Motor neuron (in vitro differentiated cells): Measurements from ENCODE around the gene SETD2. TPM values are rescaled to one million over a fixed set of nuclear protein-coding genes. Genes with fewer than 3 reads are reported as not detected.

ENCODE experiments used
- ATAC-seq, 8 experiments: fragments of 200-7000 bp; cut with Tn5 transposase; replicated peaks in 6 of 8; 2 replicates each; pipeline ENCODE4 v1.8.0; 2021; ENCODE audit warnings: mild to moderate bottlenecking in 8 of 8, moderate library complexity in 8 of 8
- H3K27ac ChIP-seq, 2 donors: fragments of 250-450 bp; sonication (Bioruptor Pico); 2 replicates each; pipeline ENCODE4 v1.9.0; 2021; ENCODE audit warnings: antibody characterized with exemption in 2 of 2, mild to moderate bottlenecking in 2 of 2, moderate library complexity in 1 of 2
- H3K4me1 ChIP-seq, 2 donors: fragments of 250-450 bp; sonication (Bioruptor Pico); replicated peaks in 1 of 2; 2 replicates each; pipeline ENCODE4 v1.6.1; 2021; ENCODE audit warnings: antibody characterized with exemption in 2 of 2, mild to moderate bottlenecking in 2 of 2, moderate library complexity in 1 of 2
- H3K4me3 ChIP-seq, 5 donors: fragments of 250-450 bp; sonication (Bioruptor Pico); 2 replicates each; pipeline ENCODE4 v1.9.0; 2021; ENCODE audit warnings: antibody characterized with exemption in 5 of 5, mild to moderate bottlenecking in 5 of 5, moderate library complexity in 4 of 5
- WGBS, 10 experiments: fragments of 450-650 bp; shearing (Covaris generic); methylation state at CpG; one replicate each; pipeline ENCODE4 v1.0.0; 2022; 5-methylcytosine and 5-hydroxymethylcytosine counted together
- in situ Hi-C, 9 experiments: fragments of 400-800 bp; cut with MboI; loops; one replicate each; pipeline ENCODE4 v1.15.0; 2021; ENCODE audit warnings: low sequenced_read_pairs in 9 of 9, low pct_unique_long_range_greater_than_20kb in 2 of 9; ENCODE audit not compliant: unreplicated experiment in 9 of 9
- total RNA-seq, 8 experiments: library from RNA; unstranded; fragments of 300-600 nt; gene quantifications; 2 replicates each; pipeline versions ENCODE4 v1.2.3 to v1.2.4, GENCODE V29; 2022

The SETD2 gene
- total RNA-seq, 8 experiments from 2014 or later, result 24.0 to 67.0 (median 37.2) TPM

DNA sequence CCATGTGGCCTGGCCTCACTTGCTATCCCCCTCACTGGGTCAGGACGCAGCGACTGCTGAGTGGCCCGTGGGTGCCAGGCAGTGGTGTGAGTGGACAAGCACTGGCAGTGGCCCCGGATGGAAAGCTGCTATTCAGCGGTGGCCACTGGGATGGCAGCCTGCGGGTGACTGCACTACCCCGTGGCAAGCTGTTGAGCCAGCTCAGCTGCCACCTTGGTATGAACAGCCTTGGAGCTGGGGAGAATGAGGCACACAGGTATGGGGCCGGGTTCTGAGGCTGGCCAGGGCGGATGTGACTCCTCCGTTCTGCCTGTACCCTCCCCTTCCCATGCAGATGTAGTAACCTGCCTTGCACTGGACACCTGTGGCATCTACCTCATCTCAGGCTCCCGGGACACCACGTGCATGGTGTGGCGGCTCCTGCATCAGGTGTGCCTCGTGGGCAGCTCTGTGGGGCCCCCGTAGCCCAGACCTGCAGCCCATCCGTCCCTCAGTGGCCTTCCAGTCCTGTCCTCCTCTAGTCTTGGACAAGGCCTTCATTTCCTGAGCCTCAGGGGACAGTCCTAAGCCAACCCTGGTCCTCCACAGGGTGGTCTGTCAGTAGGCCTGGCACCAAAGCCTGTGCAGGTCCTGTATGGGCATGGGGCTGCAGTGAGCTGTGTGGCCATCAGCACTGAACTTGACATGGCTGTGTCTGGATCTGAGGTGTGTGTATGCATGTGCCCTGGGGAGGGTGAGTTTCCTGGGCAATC lies 156.3 kb downstream of the SETD2 start:
- no peak overlapping the region for H3K27ac ChIP-seq
- H3K4me1 ChIP-seq, result peaks cover 7% of the 10 kb centered on the region in 2 donors
- 100% methylated on average over 1 of the region's 16 CpGs; no CpG with 5 or more reads in 9 of the 10 experiments for WGBS, 10 experiments
- no peak for ATAC-seq
- H3K4me3 ChIP-seq, result no peak overlapping the region
- in situ Hi-C loops, result no loop called here

DNA sequence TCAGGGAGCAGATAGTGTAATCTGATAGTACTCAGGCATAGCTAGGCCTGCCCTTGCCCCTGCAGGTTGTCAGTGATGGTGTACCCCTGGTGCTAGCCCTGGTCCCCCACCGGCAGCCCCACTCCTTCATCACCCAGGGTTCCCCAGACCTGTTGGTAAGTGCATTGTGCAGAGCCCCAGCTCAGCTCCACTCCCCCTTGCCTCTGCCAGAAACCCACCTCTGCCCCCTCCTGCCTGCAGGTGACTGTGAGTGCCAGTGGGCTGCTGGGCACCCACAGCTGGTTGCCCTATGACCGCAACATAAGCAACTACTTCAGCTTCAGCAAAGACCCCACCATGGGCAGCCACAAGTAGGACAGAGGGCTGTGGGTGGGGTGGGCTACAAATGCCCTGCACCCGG lies 156.9 kb downstream of the SETD2 start:
- Histone ChIP-seq H3K27ac (no peak overlapping the region), H3K4me3 (no peak overlapping the region), H3K4me1 (peaks cover 7% of the 10 kb centered on the region in 2 donors)
- 40 to 80% methylated on average over 1 of the region's 3 CpGs; no CpG with 5 or more reads in 8 of the 10 experiments for WGBS, 10 experiments
- in situ Hi-C loops, result no loop called here
- ATAC-seq, result no peak

DNA sequence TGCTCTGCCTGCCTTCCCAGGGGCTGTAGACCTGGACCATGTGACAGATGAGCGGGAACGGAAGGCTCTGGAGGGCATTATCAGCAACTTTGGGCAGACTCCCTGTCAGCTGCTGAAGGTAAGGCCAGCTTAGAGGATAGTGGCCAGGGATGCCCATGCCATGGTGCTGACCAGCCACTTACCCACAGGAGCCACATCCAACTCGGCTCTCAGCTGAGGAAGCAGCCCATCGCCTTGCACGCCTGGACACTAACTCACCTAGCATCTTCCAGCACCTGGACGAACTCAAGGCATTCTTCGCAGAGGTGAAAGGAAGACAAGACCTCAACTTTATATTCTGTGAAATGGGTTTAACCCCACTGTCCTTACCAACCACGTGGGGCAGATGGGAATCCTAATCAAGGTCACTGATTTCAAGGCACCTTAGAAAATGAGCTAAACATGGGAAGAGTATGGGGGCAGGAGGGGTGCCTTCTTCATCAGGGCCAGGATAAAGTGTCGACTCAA lies 157.7 kb downstream of the SETD2 start:
- no peak for ATAC-seq
- in situ Hi-C loops, result no loop called here
- no peak overlapping the region for H3K4me3 ChIP-seq
- peaks cover 7% of the 10 kb centered on the region in 2 donors for H3K4me1 ChIP-seq
- no peak overlapping the region for H3K27ac ChIP-seq
- WGBS, 10 experiments, result 70 to 100% (median 87%) methylated on average over 1 to 7 of the region's 9 CpGs; no CpG with 5 or more reads in 3 of the 10 experiments

DNA sequence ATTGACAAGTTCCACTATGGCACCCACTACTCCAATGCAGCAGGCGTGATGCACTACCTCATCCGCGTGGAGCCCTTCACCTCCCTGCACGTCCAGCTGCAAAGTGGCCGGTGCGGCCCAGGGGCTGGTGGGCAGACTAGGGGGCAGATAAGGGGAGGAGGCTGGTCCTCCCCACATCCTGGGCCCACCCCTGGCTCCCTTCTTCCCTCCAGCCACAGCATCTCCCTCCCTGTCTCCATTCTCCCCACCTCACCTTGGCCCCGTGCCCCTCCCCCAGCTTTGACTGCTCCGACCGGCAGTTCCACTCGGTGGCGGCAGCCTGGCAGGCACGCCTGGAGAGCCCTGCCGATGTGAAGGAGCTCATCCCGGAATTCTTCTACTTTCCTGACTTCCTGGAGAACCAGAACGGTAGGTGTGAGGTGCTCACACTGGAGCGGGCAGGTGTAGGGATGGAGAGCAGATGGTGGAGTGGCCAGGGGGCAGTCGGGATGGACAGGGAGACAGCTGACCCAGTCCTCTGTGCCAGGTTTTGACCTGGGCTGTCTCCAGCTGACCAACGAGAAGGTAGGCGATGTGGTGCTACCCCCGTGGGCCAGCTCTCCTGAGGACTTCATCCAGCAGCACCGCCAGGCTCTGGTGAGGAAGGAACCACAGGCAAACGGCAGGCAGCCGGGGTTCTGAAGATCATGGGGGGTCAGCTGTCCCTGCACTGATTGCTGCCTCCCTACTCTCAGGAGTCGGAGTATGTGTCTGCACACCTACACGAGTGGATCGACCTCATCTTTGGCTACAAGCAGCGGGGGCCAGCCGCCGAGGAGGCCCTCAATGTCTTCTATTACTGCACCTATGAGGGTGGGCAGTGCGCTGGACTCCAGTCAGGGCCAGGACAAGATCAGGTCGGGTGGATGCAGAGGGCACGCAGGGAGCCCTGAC lies 158.4 kb downstream of the SETD2 start:
- H3K27ac ChIP-seq, result no peak overlapping the region
- H3K4me3 ChIP-seq, result no peak overlapping the region
- in situ Hi-C loops, result no loop called here
- H3K4me1 ChIP-seq, result peaks cover 7% of the 10 kb centered on the region in 2 donors
- ATAC-seq, result no peak
- WGBS, 10 experiments, result 73 to 97% (median 83%) methylated on average over 1 to 9 of the region's 32 CpGs; no CpG with 5 or more reads in 3 of the 10 experiments

DNA sequence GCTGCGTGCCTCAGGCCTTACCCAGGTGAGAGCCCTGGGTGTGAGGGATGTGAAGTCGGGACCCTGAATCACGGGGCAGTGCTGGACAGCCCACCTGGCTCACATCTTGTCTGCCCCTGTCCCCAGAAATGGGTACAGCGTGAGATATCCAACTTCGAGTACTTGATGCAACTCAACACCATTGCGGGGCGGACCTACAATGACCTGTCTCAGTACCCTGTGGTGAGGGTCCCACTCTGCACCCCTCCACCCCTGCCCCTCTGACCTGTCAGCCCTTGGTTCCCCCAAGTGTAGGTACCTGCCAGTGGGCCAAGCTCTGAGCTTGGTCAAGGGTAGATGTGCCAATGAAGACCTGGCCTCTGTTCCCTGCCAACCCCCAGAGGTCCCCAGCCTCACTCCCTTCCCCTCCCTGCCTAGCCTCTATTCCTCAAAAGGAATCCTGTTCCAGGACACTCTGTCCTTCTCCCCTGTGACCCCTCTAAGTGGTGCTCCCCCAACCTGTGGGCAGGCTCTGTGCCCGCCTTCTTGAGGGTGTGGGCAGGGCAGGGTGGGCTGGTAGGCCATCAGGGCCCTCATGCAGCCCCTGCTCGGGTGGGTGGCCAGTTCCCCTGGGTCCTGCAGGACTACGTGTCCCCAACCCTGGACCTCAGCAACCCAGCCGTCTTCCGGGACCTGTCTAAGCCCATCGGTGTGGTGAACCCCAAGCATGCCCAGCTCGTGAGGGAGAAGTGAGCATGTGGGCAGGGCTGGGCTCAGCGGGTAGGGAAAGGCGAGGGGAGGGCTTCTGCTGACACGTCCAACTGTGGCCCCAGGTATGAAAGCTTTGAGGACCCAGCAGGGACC lies 159.3 kb downstream of the SETD2 start:
- in situ Hi-C loops, result no loop called here
- WGBS, 10 experiments, result 40 to 100% (median 100%) methylated on average over 1 to 7 of the region's 17 CpGs; no CpG with 5 or more reads in 6 of the 10 experiments
- Histone ChIP-seq H3K4me1 (peaks cover under 1 to 4% of the 10 kb centered on the region in 2 donors), H3K4me3 (no peak overlapping the region), H3K27ac (no peak overlapping the region)
- no peak for ATAC-seq

DNA sequence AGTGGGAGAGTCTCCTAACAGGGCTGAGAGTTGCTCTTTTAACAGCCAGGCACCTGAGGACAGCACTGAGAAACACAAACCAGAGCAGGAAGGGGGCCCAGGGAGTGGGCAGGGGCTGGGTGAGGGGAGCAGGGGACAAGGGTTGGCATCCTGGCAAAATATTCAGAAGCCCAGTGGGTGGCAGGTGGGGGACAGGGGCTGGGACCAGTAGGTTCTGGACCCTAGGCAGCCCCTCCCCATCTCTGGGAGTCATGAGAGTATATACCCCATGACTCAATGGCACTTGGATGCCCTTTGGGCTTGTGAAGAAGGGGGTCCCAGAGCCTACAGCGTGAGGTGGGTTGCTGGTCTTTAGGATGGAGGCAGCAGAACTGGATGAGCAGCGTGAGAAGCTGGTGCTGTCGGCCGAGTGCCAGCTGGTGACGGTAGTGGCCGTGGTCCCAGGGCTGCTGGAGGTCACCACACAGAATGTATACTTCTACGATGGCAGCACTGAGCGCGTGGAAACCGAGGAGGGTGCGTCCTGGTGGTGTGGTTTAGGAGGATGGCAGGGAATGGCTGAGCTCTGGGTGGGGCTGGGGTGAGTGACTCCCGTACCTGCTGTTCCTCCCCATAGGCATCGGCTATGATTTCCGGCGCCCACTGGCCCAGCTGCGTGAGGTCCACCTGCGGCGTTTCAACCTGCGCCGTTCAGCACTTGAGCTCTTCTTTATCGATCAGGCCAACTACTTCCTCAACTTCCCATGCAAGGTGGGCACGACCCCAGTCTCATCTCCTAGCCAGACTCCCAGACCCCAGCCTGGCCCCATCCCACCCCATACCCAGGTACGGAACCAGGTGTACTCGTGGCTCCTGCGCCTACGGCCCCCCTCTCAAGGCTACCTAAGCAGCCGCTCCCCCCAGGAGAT lies 160.2 kb downstream of the SETD2 start:
- in situ Hi-C loops, result no loop called here
- no peak for ATAC-seq
- Histone ChIP-seq H3K27ac (no peak overlapping the region), H3K4me1 (peaks cover 0 to 3% of the 10 kb centered on the region in 2 donors), H3K4me3 (no peak overlapping the region)
- 73 to 96% (median 90%) methylated on average over 3 to 16 of the region's 27 CpGs; no CpG with 5 or more reads in 7 of the 10 experiments for WGBS, 10 experiments

DNA sequence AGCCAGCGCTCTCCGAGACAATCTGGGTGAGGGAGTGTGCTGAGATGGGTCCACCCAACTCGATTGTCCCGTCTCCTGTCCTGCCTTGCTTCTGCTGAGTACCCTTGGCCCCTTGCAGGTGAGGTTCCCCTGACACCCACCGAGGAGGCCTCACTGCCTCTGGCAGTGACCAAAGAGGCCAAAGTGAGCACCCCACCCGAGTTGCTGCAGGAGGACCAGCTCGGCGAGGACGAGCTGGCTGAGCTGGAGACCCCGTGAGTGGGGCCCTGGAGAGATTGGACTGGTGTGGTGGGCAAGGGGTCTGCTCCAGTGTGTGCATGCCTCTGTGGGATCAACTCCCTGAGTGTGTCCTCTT lies 160.9 kb downstream of the SETD2 start:
- 78 to 82% (median 80%) methylated on average over 1 to 9 of the region's 10 CpGs; no CpG with 5 or more reads in 7 of the 10 experiments for WGBS, 10 experiments
- in situ Hi-C loops, result no loop called here
- H3K27ac ChIP-seq, result no peak overlapping the region
- no peak for ATAC-seq
- H3K4me3 ChIP-seq, result no peak overlapping the region
- H3K4me1 ChIP-seq, result no peaks in the 10 kb centered on the region

DNA sequence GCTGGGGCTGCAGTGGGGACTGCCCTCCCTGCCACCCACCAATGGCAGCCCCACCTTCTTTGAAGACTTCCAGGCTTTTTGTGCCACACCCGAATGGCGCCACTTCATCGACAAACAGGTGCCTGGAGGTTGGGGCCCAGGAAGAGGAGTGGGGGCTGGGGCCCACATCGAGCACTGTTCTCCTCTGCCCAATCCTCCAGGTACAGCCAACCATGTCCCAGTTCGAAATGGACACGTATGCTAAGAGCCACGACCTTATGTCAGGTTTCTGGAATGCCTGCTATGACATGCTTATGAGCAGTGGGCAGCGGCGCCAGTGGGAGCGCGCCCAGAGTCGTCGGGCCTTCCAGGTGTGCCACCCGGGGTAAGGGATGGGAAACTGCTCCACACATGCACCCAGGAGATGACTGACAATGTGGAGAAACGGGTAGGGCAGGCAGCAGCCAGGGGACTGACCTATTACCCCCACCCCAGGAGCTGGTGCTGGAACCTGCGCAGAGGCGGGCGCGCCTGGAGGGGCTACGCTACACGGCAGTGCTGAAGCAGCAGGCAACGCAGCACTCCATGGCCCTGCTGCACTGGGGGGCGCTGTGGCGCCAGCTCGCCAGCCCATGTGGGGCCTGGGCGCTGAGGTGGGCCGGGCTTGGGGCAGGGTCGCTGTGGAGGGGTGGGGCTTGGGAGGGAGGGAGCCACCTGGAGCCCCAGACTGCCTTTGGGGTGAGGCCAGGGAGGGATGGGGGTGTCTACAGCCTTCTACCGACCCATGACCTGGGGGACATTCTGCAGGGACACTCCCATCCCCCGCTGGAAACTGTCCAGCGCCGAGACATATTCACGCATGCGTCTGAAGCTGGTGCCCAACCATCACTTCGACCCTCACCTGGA lies 161.5 kb downstream of the SETD2 start:
- no peak for ATAC-seq
- H3K27ac ChIP-seq, result no peak overlapping the region
- in situ Hi-C loops, result no loop called here
- 60 to 88% (median 78%) methylated on average over 3 to 8 of the region's 35 CpGs; no CpG with 5 or more reads in 6 of the 10 experiments for WGBS, 10 experiments
- H3K4me1 ChIP-seq, result no peaks in the 10 kb centered on the region
- H3K4me3 ChIP-seq, result no peak overlapping the region

DNA sequence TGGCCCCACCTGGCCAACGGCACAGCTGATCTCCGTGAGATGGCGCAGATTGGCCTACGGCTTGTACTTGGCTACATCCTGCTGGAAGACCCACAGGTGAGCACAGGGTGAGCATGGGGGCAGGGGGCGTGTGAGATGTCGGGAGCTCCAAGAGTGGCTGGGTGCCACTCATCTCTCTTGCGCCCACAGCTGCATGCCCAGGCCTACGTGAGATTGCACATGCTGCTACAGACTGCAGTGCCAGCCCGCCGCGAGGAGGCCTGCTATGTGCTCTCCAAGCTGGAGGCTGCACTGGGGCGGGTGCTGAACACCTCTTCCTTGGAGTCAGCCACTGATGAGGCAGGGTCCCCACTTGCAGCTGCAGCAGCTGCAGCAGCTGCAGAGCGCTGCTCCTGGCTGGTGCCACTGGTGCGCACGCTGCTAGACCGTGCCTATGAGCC lies 162.2 kb downstream of the SETD2 start:
- H3K4me1 ChIP-seq, result no peaks in the 10 kb centered on the region
- ATAC-seq, result no peak
- WGBS, 10 experiments, result 95 to 100% (median 100%) methylated on average over 1 to 6 of the region's 16 CpGs; no CpG with 5 or more reads in 6 of the 10 experiments
- no peak overlapping the region for H3K4me3 ChIP-seq
- in situ Hi-C loops, result no loop called here
- no peak overlapping the region for H3K27ac ChIP-seq

DNA sequence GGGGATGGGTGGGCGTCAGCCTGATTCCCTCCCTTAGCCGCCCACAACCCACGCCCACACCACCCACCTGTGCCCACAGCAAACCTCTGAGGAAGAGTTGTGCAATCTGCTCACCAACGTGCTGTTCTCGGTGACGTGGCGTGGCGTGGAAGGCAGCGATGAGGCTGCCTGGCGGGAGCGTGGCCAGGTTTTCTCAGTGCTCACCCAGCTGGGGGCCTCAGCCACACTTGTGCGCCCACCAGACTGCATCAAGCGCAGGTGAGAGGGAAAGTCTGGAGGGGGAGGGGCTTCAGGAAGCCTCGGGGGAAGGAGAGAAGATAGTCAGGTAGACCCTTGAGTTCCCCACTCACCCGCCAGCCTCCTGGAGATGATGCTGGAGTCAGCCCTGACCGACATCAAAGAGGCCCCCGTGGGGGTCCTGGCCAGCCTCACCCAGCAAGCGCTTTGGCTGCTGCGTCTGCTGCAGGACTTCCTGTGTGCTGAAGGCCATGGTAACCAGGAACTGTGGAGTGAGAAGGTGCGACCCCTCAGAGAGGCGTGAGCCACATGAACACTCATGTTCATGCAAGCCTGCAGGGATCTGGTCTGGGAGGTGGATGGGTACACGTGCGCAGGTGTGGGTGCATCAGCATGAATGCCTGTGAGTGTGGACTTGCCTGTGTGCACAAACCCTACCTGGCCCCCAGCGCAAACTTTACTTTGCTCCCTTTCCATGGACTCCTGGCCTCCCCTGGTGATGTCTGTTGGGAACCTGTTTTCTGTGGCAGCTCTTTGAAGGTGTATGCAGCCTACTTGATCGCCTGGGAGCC lies 162.8 kb downstream of the SETD2 start:
- in situ Hi-C loops, result no loop called here
- Histone ChIP-seq H3K27ac (no peak overlapping the region), H3K4me3 (no peak overlapping the region), H3K4me1 (no peaks in the 10 kb centered on the region)
- 80 to 100% (median 94%) methylated on average over 1 to 7 of the region's 25 CpGs; no CpG with 5 or more reads in 5 of the 10 experiments for WGBS, 10 experiments
- no peak for ATAC-seq
